Putamen (tissue), 1 donor: ENCODE results near the gene FAH.
"Not testable (repeated sequence)": the region's sequence is repeated elsewhere in the genome, so short reads cannot be mapped to it uniquely, and the experiment has no call there.

ENCODE experiments used
- DNase-seq: peaks from one replicate; pipeline ENCODE4 v3.0.0-alpha.2; 2016; ENCODE audit warnings: low spot score

The FAH gene

GRCh38 chr15:80151576-80151975, 1.2 kb upstream of the FAH start:
- no peak for DNase-seq

DNA sequence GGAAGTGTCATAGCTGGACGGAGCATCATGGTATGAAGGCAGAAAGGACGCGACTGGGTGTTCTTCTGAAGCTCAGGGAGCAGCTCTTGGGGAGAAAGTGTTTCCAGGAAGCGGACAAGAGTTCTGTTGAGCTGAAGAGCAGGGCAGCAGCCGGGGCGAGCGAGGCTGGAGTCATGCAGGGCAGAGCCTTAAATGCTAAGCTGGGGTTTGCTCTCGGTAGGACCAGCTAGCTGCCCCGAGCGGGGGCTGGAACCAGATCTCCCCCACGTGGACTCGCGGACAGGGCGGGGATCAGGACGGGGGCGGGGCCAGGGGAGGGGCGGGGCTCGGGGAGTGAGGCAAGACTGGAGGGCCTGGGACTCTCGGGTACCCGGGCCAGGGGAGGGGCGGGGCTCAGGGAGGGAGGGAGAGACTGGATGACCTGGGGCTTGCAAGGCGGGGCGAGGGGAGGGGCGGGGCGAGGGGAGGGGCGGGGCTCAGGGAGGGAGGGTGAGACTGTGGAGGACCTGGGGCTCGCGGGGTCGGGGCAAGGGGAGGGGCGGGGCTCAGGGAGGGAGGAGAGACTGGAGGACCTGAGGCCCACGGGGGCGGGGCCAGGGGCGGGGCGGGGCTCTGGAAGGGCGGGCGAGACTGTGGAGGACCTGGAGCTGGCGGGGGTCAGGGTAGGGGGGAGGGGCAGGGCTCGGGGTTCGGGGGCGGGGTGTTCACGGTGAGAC, 461 bp upstream of the FAH start:
- peak; percentile 75 for DNase-seq

- no peak for DNase-seq
These were observed 1.1 kb downstream of the FAH start for GRCh38 chr15:80153900-80154299.

DNA sequence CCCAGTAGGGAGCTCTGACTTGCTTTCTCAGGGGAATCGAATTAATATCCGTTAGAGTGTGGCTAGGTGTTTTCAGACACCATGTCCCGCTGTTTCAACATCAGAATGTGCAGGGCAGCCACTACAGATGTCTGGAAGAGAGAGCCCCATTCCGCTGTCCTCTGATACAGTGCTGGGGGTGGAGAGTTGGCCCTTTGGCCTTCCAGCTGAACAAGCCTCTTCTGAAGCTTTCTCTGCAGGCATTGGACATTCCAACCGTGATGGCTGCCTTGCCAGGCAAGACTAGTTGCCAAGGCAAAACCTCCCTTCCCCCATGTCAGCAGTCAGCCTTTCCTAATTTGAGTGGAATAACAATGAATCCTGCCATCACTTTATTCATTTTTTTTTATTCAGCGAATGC, 1.5 kb downstream of the FAH start:
- DNase-seq = peak; percentile 11

- no peak for DNase-seq
These were observed 2.2 kb downstream of the FAH start for GRCh38 chr15:80155001-80155377.

DNA sequence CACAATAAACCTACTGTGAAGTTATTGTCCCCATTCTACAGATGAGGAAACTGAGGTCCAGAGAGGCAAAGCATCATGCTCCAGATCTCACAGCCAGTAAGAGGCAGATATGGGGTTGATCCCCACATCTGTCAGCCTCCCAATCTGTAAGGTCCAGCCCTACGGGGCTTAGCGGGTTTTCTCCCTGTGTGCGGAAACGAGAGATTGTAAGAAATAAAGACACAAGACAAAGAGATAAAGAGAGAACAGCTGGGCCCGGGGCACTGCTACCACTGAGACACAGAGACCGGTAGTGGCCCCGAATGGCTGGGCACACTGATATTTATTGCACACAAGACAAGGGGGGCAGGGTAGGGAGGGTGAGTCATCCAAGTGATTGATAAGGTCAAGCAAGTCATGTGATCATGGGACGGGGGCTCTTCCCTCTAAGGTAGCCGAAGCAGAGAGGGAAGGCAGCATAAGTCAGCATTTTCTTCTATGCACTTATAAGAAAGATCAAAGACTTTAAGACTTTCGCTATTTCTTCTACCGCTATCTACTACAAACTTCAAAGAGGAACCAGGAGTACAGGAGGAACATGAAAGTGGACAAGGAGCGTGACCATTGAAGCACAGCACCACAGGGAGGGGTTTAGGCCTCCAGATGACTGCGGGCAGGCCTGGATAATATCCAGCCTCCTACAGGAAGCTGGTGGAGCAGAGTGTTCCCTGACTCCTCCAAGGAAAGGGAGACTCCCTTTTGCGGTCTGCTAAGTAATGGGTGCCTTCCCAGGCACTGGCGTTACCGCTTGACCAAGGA, 2.8 kb downstream of the FAH start:
- not testable (repeated sequence) for DNase-seq

DNA sequence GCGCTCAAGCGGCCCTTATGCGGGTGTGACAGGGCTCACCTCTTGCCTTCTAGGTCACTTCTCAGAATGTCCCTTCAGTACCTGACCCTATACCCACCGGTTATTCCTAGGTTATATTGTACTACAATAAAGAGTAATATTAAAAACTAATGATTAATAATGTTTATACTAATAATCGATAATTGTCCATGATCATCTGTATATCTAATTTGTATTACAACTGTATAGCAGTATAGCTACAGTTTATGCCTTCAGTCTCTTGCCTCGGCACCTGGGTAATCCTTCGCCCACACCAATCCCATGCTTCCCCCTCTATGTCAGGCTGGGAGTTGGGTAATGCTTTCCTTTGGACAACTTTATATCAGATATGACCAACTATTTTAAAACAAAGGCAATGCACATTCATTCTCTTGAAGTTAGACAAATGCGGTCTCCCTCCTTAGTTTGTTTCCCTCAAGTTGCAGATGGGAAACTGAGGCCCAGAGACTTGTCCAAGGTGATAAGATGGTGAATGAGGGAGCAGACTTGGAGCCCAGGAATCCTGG, 3.4 kb downstream of the FAH start:
- no peak for DNase-seq

GRCh38 chr15:80157215-80157614, 4.4 kb downstream of the FAH start:
- DNase-seq = no peak

- DNase-seq = no peak
These were observed 6.5 kb downstream of the FAH start for GRCh38 chr15:80159301-80159700.

DNA sequence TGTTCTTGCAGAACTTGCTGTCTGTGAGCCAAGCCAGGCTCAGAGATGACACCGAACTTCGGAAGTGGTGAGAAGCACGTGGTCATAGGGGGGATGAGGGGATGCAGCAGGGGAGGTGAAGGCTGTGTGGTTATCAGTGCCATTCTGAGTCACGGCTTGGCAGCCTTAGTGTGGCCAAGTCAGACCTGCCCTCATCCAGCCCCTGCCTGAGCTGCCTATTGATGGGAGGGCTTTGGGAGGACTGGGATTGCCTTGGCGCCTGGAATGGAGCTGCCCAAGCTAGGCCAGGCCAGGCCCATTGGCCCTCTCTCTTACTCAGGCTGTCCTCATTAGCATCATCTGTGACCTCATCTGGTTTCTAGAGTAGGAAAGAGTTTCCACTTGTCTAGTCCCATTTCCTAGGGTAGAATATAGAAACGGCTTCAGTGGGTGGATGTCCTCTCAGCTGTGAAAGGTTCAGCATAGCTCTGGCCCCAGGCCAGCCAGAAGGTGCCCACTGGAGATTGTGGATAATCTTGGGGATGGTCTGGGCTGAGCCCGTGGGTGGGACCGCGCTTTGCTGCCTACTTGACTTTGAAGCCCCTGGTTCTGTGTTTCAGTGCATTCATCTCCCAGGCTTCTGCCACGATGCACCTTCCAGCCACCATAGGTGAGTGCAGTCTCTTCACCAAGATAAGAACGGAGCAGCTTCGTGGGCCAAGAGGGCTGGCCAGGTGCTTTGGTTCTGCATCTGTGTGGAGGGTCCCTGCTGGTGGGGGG, 7.2 kb downstream of the FAH start:
- no peak for DNase-seq

DNA sequence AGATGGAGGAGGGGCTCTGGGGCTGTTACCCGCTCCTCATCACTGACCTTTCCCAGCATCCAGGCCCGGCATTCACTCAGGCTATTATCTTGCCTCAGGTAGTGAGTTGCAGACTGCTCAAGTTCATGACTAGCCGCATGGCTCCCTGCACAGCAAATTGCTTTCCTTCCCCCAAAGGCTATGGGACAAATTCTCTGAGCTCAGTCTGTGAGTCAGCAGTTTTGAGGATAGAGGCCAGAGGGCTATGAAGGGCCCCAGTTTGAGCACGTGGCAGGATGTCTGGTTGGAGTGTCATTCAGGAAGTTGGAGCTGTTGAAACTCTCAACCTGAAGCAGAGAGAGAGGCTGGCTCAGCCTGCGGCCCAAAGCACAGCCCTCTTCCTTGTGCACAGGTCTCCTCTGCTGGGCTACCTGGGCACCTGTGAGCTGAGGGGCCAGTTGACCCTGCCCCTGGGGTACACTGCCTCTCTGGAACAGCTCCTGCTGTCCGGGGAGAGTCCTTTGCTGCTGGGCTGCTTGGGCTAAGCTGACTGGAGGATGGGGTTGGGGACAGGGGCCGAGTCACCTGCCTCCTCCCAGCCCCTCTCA, 7.9 kb downstream of the FAH start:
- DNase-seq = peak; percentile 41

GRCh38 chr15:80161468-80162016, 8.7 kb downstream of the FAH start:
- DNase-seq = no peak

GRCh38 chr15:80162059-80162554, 9.3 kb downstream of the FAH start:
- no peak for DNase-seq

DNA sequence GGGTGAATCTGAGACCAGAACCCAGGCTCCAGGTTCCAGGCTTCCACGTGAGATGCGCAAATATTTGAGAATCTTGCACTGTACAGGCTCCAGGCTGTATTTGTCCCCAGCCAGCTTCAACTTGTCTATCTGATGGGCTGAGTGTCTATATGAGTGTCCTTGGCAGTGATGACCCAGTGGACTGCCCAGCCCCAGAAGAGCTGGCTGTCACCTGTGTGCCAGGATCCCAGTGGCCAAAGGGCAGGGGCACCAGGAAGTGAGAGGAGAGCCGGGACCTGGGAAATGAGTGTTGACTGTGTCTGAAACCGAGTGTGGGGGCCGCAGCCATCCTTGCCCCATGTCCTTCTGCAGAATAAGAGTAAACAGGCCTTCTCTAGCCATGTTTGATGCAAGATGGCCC, 10.4 kb downstream of the FAH start:
- DNase-seq = no peak

- DNase-seq = no peak
These were observed 11.1 kb downstream of the FAH start for GRCh38 chr15:80163897-80164296.

DNA sequence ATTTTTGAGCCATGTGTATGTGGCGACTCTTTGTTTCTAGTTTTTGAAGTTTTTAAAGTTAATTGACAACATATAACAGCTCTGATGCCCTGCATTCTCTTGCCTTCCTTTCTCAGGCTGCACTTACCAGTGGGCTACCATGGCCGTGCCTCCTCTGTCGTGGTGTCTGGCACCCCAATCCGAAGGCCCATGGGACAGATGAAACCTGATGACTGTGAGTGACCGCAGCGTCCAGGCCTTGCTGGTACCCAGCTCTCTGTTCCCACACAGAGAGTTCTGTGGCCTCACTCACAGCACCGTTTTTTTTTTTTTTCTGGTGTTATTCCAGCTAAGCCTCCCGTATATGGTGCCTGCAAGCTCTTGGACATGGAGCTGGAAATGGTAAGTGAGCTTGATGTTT, 15.1 kb downstream of the FAH start:
- DNase-seq = no peak

- DNase-seq = no peak
These were observed 15.6 kb downstream of the FAH start for GRCh38 chr15:80168421-80168820.

GRCh38 chr15:80169768-80170357, 17.1 kb downstream of the FAH start:
- DNase-seq = no peak

DNA sequence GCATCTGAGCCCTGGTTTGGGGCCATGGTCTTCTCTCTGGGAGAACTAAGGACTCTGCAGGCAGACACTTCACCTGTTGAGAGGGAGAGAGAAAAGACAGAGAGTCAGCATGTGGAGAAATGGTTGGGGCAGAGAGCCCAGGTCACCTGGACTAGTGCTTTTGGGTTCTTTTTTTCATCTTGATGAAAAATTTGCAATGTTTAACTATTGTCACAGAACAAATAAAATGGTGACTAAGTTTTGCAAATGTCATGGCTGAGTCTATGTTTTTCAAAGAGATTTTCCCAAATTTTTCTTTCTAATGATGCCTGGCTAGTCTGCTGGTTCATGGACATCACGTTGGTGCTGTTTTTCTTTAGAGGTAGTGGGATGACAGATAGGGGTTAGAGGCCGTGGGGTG, 17.8 kb downstream of the FAH start:
- no peak for DNase-seq

DNA sequence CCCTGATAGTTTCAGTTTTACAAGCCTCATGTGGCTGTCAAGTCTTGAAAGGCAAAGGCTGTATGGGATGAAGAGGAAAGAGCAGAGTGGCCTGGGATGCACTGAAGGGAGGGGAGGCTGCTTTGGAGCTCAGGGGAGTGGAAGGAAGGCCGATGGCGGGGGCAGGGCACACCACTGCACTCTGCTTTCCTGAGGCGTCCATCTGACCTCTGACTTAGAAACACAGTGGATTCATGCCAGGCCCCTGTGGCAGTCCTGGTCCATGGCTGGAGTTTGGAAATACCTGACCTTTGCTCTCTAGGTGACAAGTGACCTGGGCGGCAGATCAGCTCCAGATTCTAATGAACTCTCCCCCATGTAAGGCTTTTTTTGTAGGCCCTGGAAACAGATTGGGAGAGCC, 19.0 kb downstream of the FAH start:
- no peak for DNase-seq

DNA sequence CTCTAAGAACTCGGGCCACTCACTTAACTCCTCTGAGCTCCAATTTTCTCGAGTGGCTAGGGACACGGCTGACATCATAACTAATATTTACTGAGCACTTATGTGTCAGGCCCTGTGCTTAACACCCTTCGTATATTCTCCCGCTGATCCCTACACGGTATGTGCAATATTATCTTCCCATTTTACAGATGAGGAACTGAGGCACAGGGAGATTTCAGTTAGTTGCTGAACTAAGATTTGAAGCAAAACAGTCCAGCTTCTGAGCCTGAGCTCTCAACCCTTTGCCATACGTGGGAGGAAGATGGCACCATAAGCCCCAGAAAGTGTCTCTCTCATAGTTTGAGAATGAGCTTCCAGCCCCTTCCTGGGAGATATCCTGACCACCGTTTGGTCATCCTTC, 19.6 kb downstream of the FAH start:
- DNase-seq = no peak
